ENCODE results near the gene ANK2. TPM values are rescaled to one million over a fixed set of nuclear protein-coding genes. Genes with fewer than 3 reads are reported as not detected.

The ANK2 gene
- total and polyA plus RNA-seq, 2 donors = 9.0 to 149 TPM

- H3K36me3 ChIP-seq (ENCODE audit: insufficient read depth) = no peaks in the 10 kb centered on the region
- H3K4me1 ChIP-seq (ENCODE audit: insufficient read depth) = peaks cover 1% of the 10 kb centered on the region
- H3K4me3 ChIP-seq (ENCODE audit: low read depth, low read length) = no peak overlapping the region
- no peak for DNase-seq (ENCODE audit: extremely low spot score)
- no peak overlapping the region for H3K27ac ChIP-seq (ENCODE audit: low read depth)
Observed at GRCh38 chr4:113289766-113290165, 240.3 kb downstream of the ANK2 start.

GRCh38 chr4:113290666-113291065 lies 241.2 kb downstream of the ANK2 start:
- Histone ChIP-seq H3K27ac (ENCODE audit: low read depth) (no peak overlapping the region), H3K36me3 (ENCODE audit: insufficient read depth) (no peaks in the 10 kb centered on the region), H3K4me1 (ENCODE audit: insufficient read depth) (peaks cover 1% of the 10 kb centered on the region), H3K4me3 (ENCODE audit: low read depth, low read length) (no peak overlapping the region)
- DNase-seq (ENCODE audit: extremely low spot score) = no peak
- 55% methylated on average over 2 of the region's 2 CpGs for WGBS

GRCh38 chr4:113292371-113293042 lies 243.1 kb downstream of the ANK2 start:
- WGBS = 23% methylated on average over 21 of the region's 21 CpGs
- peaks cover 1% of the 10 kb centered on the region for H3K4me1 ChIP-seq (ENCODE audit: insufficient read depth)
- no peak for DNase-seq (ENCODE audit: extremely low spot score)

GRCh38 chr4:113293043-113293560 lies 243.6 kb downstream of the ANK2 start:
- 24% methylated on average over 9 of the region's 9 CpGs for WGBS
- Histone ChIP-seq H3K27ac (ENCODE audit: low read depth) (no peak overlapping the region), H3K36me3 (ENCODE audit: insufficient read depth) (no peaks in the 10 kb centered on the region), H3K4me1 (ENCODE audit: insufficient read depth) (peaks cover 1% of the 10 kb centered on the region), H3K4me3 (ENCODE audit: low read depth, low read length) (peak overlapping the region; percentile 17)
- DNase-seq (ENCODE audit: extremely low spot score) = no peak

More at GRCh38 chr4:113292371-113293042, 243.1 kb downstream of the ANK2 start:
- no peak overlapping the region for H3K4me3 ChIP-seq (ENCODE audit: low read depth, low read length)
- H3K36me3 ChIP-seq (ENCODE audit: insufficient read depth) = no peaks in the 10 kb centered on the region
- peak overlapping the region; percentile 80 for H3K27ac ChIP-seq (ENCODE audit: low read depth)

GRCh38 chr4:113293674-113294073 lies 244.2 kb downstream of the ANK2 start:
- no peak overlapping the region for H3K27ac ChIP-seq (ENCODE audit: low read depth)
- DNase-seq (ENCODE audit: extremely low spot score) = no peak
- no peaks in the 10 kb centered on the region for H3K36me3 ChIP-seq (ENCODE audit: insufficient read depth)
- peak overlapping the region; percentile 17 for H3K4me3 ChIP-seq (ENCODE audit: low read depth, low read length)
- H3K4me1 ChIP-seq (ENCODE audit: insufficient read depth) = peaks cover 1% of the 10 kb centered on the region
- 53% methylated on average over 4 of the region's 4 CpGs for WGBS

GRCh38 chr4:113294908-113295307 lies 245.5 kb downstream of the ANK2 start:
- 86% methylated on average over 1 of the region's 1 CpG for WGBS
- peaks cover 1% of the 10 kb centered on the region for H3K4me1 ChIP-seq (ENCODE audit: insufficient read depth)
- no peak overlapping the region for H3K27ac ChIP-seq (ENCODE audit: low read depth)
- no peak overlapping the region for H3K4me3 ChIP-seq (ENCODE audit: low read depth, low read length)
- H3K36me3 ChIP-seq (ENCODE audit: insufficient read depth) = no peaks in the 10 kb centered on the region
- DNase-seq (ENCODE audit: extremely low spot score) = no peak

- H3K4me1 ChIP-seq (ENCODE audit: insufficient read depth) = no peaks in the 10 kb centered on the region
- 46% methylated on average over 5 of the region's 5 CpGs for WGBS
- H3K27ac ChIP-seq (ENCODE audit: low read depth) = no peak overlapping the region
- no peak overlapping the region for H3K4me3 ChIP-seq (ENCODE audit: low read depth, low read length)
- no peak for DNase-seq (ENCODE audit: extremely low spot score)
- H3K36me3 ChIP-seq (ENCODE audit: insufficient read depth) = no peaks in the 10 kb centered on the region
Observed at GRCh38 chr4:113300471-113300928, 251.0 kb downstream of the ANK2 start.

- 68% methylated on average over 1 of the region's 1 CpG for WGBS
- no peak for DNase-seq (ENCODE audit: extremely low spot score)
- Histone ChIP-seq H3K4me3 (ENCODE audit: low read depth, low read length) (no peak overlapping the region), H3K36me3 (ENCODE audit: insufficient read depth) (no peaks in the 10 kb centered on the region), H3K27ac (ENCODE audit: low read depth) (no peak overlapping the region), H3K4me1 (ENCODE audit: insufficient read depth) (no peaks in the 10 kb centered on the region)
Observed at GRCh38 chr4:113302051-113302450, 252.6 kb downstream of the ANK2 start.

- WGBS = 62% methylated on average over 1 of the region's 1 CpG
- no peak overlapping the region for H3K27ac ChIP-seq (ENCODE audit: low read depth)
- no peak overlapping the region for H3K4me3 ChIP-seq (ENCODE audit: low read depth, low read length)
- no peak for DNase-seq (ENCODE audit: extremely low spot score)
- H3K36me3 ChIP-seq (ENCODE audit: insufficient read depth) = no peaks in the 10 kb centered on the region
- no peaks in the 10 kb centered on the region for H3K4me1 ChIP-seq (ENCODE audit: insufficient read depth)
Observed at GRCh38 chr4:113303315-113303714, 253.9 kb downstream of the ANK2 start.

GRCh38 chr4:113311047-113311446 lies 261.6 kb downstream of the ANK2 start:
- 84% methylated on average over 2 of the region's 2 CpGs for WGBS
- no peaks in the 10 kb centered on the region for H3K36me3 ChIP-seq (ENCODE audit: insufficient read depth)

GRCh38 chr4:113312529-113312928 lies 263.1 kb downstream of the ANK2 start:
- Histone ChIP-seq H3K27ac (ENCODE audit: low read depth) (no peak overlapping the region), H3K4me3 (ENCODE audit: low read depth, low read length) (no peak overlapping the region), H3K36me3 (ENCODE audit: insufficient read depth) (no peaks in the 10 kb centered on the region), H3K4me1 (ENCODE audit: insufficient read depth) (no peaks in the 10 kb centered on the region)
- 83% methylated on average over 3 of the region's 3 CpGs for WGBS
- DNase-seq (ENCODE audit: extremely low spot score) = no peak

More at GRCh38 chr4:113311047-113311446, 261.6 kb downstream of the ANK2 start:
- DNase-seq (ENCODE audit: extremely low spot score) = no peak
- Histone ChIP-seq H3K27ac (ENCODE audit: low read depth) (no peak overlapping the region), H3K4me3 (ENCODE audit: low read depth, low read length) (no peak overlapping the region), H3K4me1 (ENCODE audit: insufficient read depth) (no peaks in the 10 kb centered on the region)

GRCh38 chr4:113314426-113314825 lies 265.0 kb downstream of the ANK2 start:
- WGBS = 94% methylated on average over 3 of the region's 3 CpGs
- DNase-seq (ENCODE audit: extremely low spot score) = no peak
- no peaks in the 10 kb centered on the region for H3K4me1 ChIP-seq (ENCODE audit: insufficient read depth)
- H3K36me3 ChIP-seq (ENCODE audit: insufficient read depth) = no peaks in the 10 kb centered on the region
- H3K4me3 ChIP-seq (ENCODE audit: low read depth, low read length) = no peak overlapping the region
- H3K27ac ChIP-seq (ENCODE audit: low read depth) = no peak overlapping the region

- H3K4me3 ChIP-seq (ENCODE audit: low read depth, low read length) = no peak overlapping the region
- no peak overlapping the region for H3K27ac ChIP-seq (ENCODE audit: low read depth)
- no peaks in the 10 kb centered on the region for H3K4me1 ChIP-seq (ENCODE audit: insufficient read depth)
- H3K36me3 ChIP-seq (ENCODE audit: insufficient read depth) = no peaks in the 10 kb centered on the region
- no peak for DNase-seq (ENCODE audit: extremely low spot score)
- 65% methylated on average over 4 of the region's 4 CpGs for WGBS
Observed at GRCh38 chr4:113316879-113317278, 267.4 kb downstream of the ANK2 start.

- Histone ChIP-seq H3K27ac (ENCODE audit: low read depth) (no peak overlapping the region), H3K4me3 (ENCODE audit: low read depth, low read length) (no peak overlapping the region), H3K36me3 (ENCODE audit: insufficient read depth) (no peaks in the 10 kb centered on the region), H3K4me1 (ENCODE audit: insufficient read depth) (no peaks in the 10 kb centered on the region)
- no peak for DNase-seq (ENCODE audit: extremely low spot score)
- 91% methylated on average over 5 of the region's 5 CpGs for WGBS
Observed at GRCh38 chr4:113317523-113317922, 268.1 kb downstream of the ANK2 start.
